Activated CD4-positive, alpha-beta memory T cell treated with anti-CD3 and anti-CD28 coated beads, Interleukin-2, amount 10 ng/mL, durations not matched to agents 7 days and 5 days (primary cell): ENCODE results near the gene SRL. TPM values are rescaled to one million over a fixed set of nuclear protein-coding genes. Genes with fewer than 3 reads are reported as not detected.

Experiments used
- CTCF ChIA-PET: fragments of 350-600 bp; sonication (Branson Sonifier 250); formaldehyde crosslinking; loops from one replicate; lab custom pipeline; 2021; ENCODE audit warnings: antibody characterized with exemption, inconsistent platforms; lab: Charles Lee
- POLR2A ChIA-PET: fragments of 350-600 bp; sonication (Branson Sonifier 250); formaldehyde crosslinking; loops from one replicate; lab custom pipeline; 2021; ENCODE audit warnings: antibody characterized with exemption; lab: Charles Lee
- DNase-seq: peaks from one replicate; pipeline ENCODE4 v3.0.0-alpha.2; 2020
- H3K27ac Mint-ChIP-seq: one replicate; pipeline ENCODE4 v1.8.0; 2021; ENCODE audit warnings: mild to moderate bottlenecking, mixed read lengths
- H3K27me3 Mint-ChIP-seq: one replicate; pipeline ENCODE4 v1.8.0; 2021; ENCODE audit warnings: mixed read lengths
- H3K36me3 Mint-ChIP-seq: one replicate; pipeline ENCODE4 v1.8.0; 2021; ENCODE audit warnings: low read depth, mixed read lengths
- H3K4me1 Mint-ChIP-seq: one replicate; pipeline ENCODE4 v1.8.0; 2021; ENCODE audit warnings: mixed read lengths
- H3K4me3 Mint-ChIP-seq: one replicate; pipeline ENCODE4 v1.8.0; 2021; ENCODE audit warnings: mild to moderate bottlenecking, mixed read lengths
- H3K9me3 Mint-ChIP-seq: one replicate; pipeline ENCODE4 v1.8.0; 2021; ENCODE audit warnings: mixed read lengths
- total RNA-seq, 2 experiments: library from RNA; stranded (reverse); gene quantifications; one replicate each; pipeline ENCODE4 v1.2.3, GENCODE V29; 2021

Gene SRL
- total RNA-seq: not detected

GRCh38 chr16:4241928-4242283 lies at the start of gene SRL:
SRL (minus strand) TSS chr16:4242080; CDS start chr16:4242067, 13 bp downstream.
- no peak for DNase-seq
- Mint-ChIP-seq H3K27me3 (peaks cover 12% of the 10 kb centered on the region), H3K4me3 (no peak within 1 kb of the TSS), H3K4me1 (no peaks in the 10 kb centered on the region), H3K9me3 (no peaks in the 10 kb centered on the region), H3K27ac (no peak within 1 kb of the TSS), H3K36me3 (no peaks in the 10 kb centered on the region)
- POLR2A ChIA-PET: interaction anchor here (1.6 to 1.7 kb wide), 2 partner anchors 12 to 29 kb away, joined by 3 to 6 read pairs; no protein-coding TSS in a partner anchor
- CTCF ChIA-PET: no interaction called here

DNA sequence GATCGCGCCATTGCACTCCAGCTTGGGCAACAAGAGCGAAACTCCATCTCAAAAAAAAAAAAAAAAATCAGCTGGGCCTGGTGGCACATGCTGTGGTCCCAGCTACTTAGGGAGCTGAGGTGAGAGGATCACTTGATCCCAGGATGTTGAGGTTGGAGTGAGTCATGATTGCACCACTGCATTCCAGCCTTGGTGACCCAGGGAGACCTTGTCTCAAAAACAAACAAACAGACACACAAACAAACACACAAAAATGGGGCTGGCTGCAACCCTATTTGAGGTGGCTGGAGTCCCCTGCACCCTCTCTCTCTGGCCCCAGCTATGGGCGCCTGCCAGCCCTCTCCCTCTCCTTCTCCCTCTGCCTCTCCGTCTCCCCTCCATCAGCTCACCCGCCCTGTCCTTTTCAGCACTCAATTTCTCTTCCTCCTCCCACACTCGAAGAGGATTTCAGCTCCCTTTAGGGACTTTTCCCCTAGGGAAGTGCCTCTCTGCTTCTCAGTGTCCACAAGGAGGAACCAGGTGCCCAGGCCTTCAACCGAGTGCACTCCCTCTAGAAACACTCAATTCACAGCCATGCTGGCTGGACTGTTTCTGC lies 48.5 kb upstream of the SRL start:
- H3K36me3 Mint-ChIP-seq: no peaks in the 10 kb centered on the region
- no peak for DNase-seq
- ChIA-PET POLR2A (no interaction called here), CTCF (interaction anchor here (0.7 to 4.4 kb wide), 8 partner anchors 10 to 115 kb away, joined by 3 to 65 read pairs (median 5); partner anchors contain the start of gene TFAP4)
- H3K27ac Mint-ChIP-seq: no peak overlapping the region
- H3K9me3 Mint-ChIP-seq: no peaks in the 10 kb centered on the region
- H3K4me1 Mint-ChIP-seq: peaks cover 10% of the 10 kb centered on the region
- no peak overlapping the region for H3K4me3 Mint-ChIP-seq
- peaks cover 2% of the 10 kb centered on the region for H3K27me3 Mint-ChIP-seq

GRCh38 chr16:4288148-4288921 lies 46.5 kb upstream of the SRL start:
- ChIA-PET CTCF (interaction anchor here (0.6 to 4.4 kb wide), 15 partner anchors 9 to 171 kb away, joined by 3 to 65 read pairs (median 4); partner anchors contain the start of gene TFAP4), POLR2A (interaction anchor here (0.6 kb wide), 2 partner anchors 61 to 427 kb away, joined by 3 read pairs; no protein-coding TSS in a partner anchor)
- peak; percentile 81 for DNase-seq
- peaks cover 9% of the 10 kb centered on the region for H3K27me3 Mint-ChIP-seq
- peaks cover 10% of the 10 kb centered on the region for H3K4me1 Mint-ChIP-seq
- no peak overlapping the region for H3K4me3 Mint-ChIP-seq
- no peaks in the 10 kb centered on the region for H3K9me3 Mint-ChIP-seq
- no peaks in the 10 kb centered on the region for H3K36me3 Mint-ChIP-seq
- no peak overlapping the region for H3K27ac Mint-ChIP-seq

DNA sequence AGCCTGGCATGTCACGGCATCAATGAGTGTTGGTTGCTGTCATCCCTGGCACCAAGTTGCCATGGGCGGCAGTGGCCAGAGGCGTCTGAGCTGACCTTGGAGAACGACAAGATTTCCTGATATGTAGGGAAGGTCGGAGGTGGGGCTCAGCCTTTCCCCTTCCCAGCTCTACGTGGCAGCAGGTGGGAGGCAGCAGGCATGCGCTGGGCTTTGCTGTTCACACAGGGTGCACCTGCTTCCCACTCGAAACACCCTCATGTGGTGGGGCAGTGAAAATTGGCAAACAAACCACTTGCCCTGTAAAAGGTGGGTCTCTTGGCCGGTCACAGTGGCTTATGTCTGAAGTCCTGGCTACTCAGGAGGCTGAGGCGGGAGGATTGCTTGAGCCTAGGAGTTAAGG lies 43.3 kb upstream of the SRL start:
- Mint-ChIP-seq H3K4me1 (peaks cover 10% of the 10 kb centered on the region), H3K27me3 (peaks cover 12% of the 10 kb centered on the region), H3K36me3 (no peaks in the 10 kb centered on the region), H3K27ac (no peak overlapping the region), H3K9me3 (no peaks in the 10 kb centered on the region), H3K4me3 (no peak overlapping the region)
- no peak for DNase-seq
- ChIA-PET CTCF (interaction anchor here (0.6 to 1.3 kb wide), 3 partner anchors 15 to 118 kb away, joined by 3 to 4 read pairs (median 3); no protein-coding TSS in a partner anchor), POLR2A (no interaction called here)

GRCh38 chr16:4283939-4284338 lies 42.1 kb upstream of the SRL start:
- H3K27ac Mint-ChIP-seq: no peak overlapping the region
- ChIA-PET CTCF (interaction anchor here (1.0 to 1.7 kb wide), 2 partner anchors 12 to 30 kb away, joined by 3 read pairs; no protein-coding TSS in a partner anchor), POLR2A (interaction anchor here (1.7 kb wide), 1 partner anchor 11 kb away, joined by 4 read pairs; the partner anchor contains the start of gene TFAP4)
- no peaks in the 10 kb centered on the region for H3K36me3 Mint-ChIP-seq
- no peaks in the 10 kb centered on the region for H3K9me3 Mint-ChIP-seq
- H3K4me3 Mint-ChIP-seq: no peak overlapping the region
- H3K4me1 Mint-ChIP-seq: peaks cover 10% of the 10 kb centered on the region
- peaks cover 12% of the 10 kb centered on the region for H3K27me3 Mint-ChIP-seq
- DNase-seq: no peak

- POLR2A ChIA-PET: interaction anchor here (1.7 kb wide), 1 partner anchor 10 kb away, joined by 4 read pairs; the partner anchor contains the start of gene TFAP4
- H3K27me3 Mint-ChIP-seq: peaks cover 12% of the 10 kb centered on the region
- no peak overlapping the region for H3K4me3 Mint-ChIP-seq
- no peaks in the 10 kb centered on the region for H3K9me3 Mint-ChIP-seq
- peaks cover 7% of the 10 kb centered on the region for H3K4me1 Mint-ChIP-seq
- CTCF ChIA-PET: interaction anchor here (1.0 to 1.7 kb wide), 2 partner anchors 12 to 29 kb away, joined by 3 read pairs; no protein-coding TSS in a partner anchor
- DNase-seq: no peak
- H3K36me3 Mint-ChIP-seq: no peaks in the 10 kb centered on the region
- no peak overlapping the region for H3K27ac Mint-ChIP-seq
Measured at GRCh38 chr16:4283441-4283840, 41.6 kb upstream of the SRL start.

GRCh38 chr16:4280625-4281024 lies 38.7 kb upstream of the SRL start:
- CTCF ChIA-PET: no interaction called here
- H3K36me3 Mint-ChIP-seq: no peaks in the 10 kb centered on the region

DNA sequence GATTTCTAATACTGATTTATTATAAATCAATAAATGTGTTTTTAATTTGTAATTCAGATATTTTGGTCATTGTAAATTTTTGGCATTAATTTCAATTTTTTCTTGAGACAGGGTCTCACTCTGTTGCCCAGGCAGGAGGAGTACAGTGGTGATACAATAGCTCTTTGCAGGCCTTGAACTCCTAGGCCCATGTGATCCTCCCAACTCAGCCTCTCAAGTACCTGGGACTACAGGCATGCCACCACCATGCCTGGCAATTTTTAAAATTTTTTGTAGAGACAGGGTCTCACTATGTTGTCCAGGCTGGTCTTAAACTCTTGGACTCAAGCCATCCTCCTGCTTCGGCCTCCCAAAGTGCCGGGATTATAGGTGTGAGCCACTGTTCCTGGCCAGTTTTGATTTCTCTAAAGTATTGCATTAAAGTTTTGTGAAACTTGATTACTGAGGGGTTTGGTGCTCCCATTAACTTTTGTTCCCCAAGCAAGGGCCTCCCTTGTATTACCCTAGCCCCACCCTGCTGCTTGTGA lies 36.2 kb upstream of the SRL start:
- peaks cover 7% of the 10 kb centered on the region for H3K27me3 Mint-ChIP-seq
- H3K4me3 Mint-ChIP-seq: no peak overlapping the region
- peaks cover 6% of the 10 kb centered on the region for H3K4me1 Mint-ChIP-seq
- H3K9me3 Mint-ChIP-seq: no peaks in the 10 kb centered on the region
- ChIA-PET POLR2A (interaction anchor here (0.5 kb wide), 1 partner anchor 674 kb away, joined by 3 read pairs; no protein-coding TSS in a partner anchor), CTCF (interaction anchor here (1.3 to 1.6 kb wide), 2 partner anchors 11 to 24 kb away, joined by 3 read pairs; no protein-coding TSS in a partner anchor)
- no peak for DNase-seq
- no peak overlapping the region for H3K27ac Mint-ChIP-seq
- no peaks in the 10 kb centered on the region for H3K36me3 Mint-ChIP-seq

More at GRCh38 chr16:4280625-4281024, 38.7 kb upstream of the SRL start:
- no peaks in the 10 kb centered on the region for H3K4me1 Mint-ChIP-seq
- no peaks in the 10 kb centered on the region for H3K9me3 Mint-ChIP-seq
- no peak overlapping the region for H3K4me3 Mint-ChIP-seq
- POLR2A ChIA-PET: no interaction called here
- no peak for DNase-seq
- peaks cover 13% of the 10 kb centered on the region for H3K27me3 Mint-ChIP-seq
- H3K27ac Mint-ChIP-seq: no peak overlapping the region

GRCh38 chr16:4275861-4276260 lies 34.0 kb upstream of the SRL start:
- no peak overlapping the region for H3K4me3 Mint-ChIP-seq
- no peaks in the 10 kb centered on the region for H3K9me3 Mint-ChIP-seq
- ChIA-PET POLR2A (interaction anchor here (0.6 kb wide), 1 partner anchor 819 kb away, joined by 3 read pairs; no protein-coding TSS in a partner anchor), CTCF (interaction anchor here (1.3 kb wide), 1 partner anchor 54 kb away, joined by 3 read pairs; no protein-coding TSS in a partner anchor)
- H3K36me3 Mint-ChIP-seq: no peaks in the 10 kb centered on the region
- peaks cover 5% of the 10 kb centered on the region for H3K27me3 Mint-ChIP-seq
- peaks cover 10% of the 10 kb centered on the region for H3K4me1 Mint-ChIP-seq
- H3K27ac Mint-ChIP-seq: no peak overlapping the region
- no peak for DNase-seq

- H3K36me3 Mint-ChIP-seq: no peaks in the 10 kb centered on the region
- peaks cover 3% of the 10 kb centered on the region for H3K27me3 Mint-ChIP-seq
- ChIA-PET CTCF (interaction anchor here (0.6 to 4.8 kb wide), 8 partner anchors 13 to 143 kb away, joined by 3 to 71 read pairs (median 5); partner anchors contain the start of gene CORO7), POLR2A (interaction anchor here (1.3 to 4.4 kb wide), 5 partner anchors 9 to 141 kb away, joined by 4 to 55 read pairs (median 16); no protein-coding TSS in a partner anchor)
- H3K4me3 Mint-ChIP-seq: peak overlapping the region; percentile 76
- peak overlapping the region; percentile 42 for H3K27ac Mint-ChIP-seq
- no peaks in the 10 kb centered on the region for H3K9me3 Mint-ChIP-seq
- DNase-seq: peak; percentile 59
- peaks cover 18% of the 10 kb centered on the region for H3K4me1 Mint-ChIP-seq
Measured at GRCh38 chr16:4273858-4274311, 32.0 kb upstream of the SRL start.

- Mint-ChIP-seq H3K36me3 (no peaks in the 10 kb centered on the region), H3K27me3 (peaks cover 3% of the 10 kb centered on the region), H3K27ac (peak overlapping the region; percentile 76), H3K4me1 (peaks cover 22% of the 10 kb centered on the region), H3K4me3 (peak overlapping the region; percentile 85), H3K9me3 (no peaks in the 10 kb centered on the region)
- POLR2A ChIA-PET: interaction anchor here (0.8 to 4.4 kb wide), 22 partner anchors 9 to 554 kb away, joined by 3 to 55 read pairs (median 5); partner anchors contain the start of genes ADCY9, ANKS3, DNAAF8 and SRL
- peak; percentile 45 for DNase-seq
- CTCF ChIA-PET: interaction anchor here (0.6 to 4.8 kb wide), 13 partner anchors 10 to 654 kb away, joined by 3 to 71 read pairs (median 3); no protein-coding TSS in a partner anchor
Measured at GRCh38 chr16:4272114-4272956, 30.5 kb upstream of the SRL start.
